Subcutaneous abdominal adipose tissue (tissue), 5 donors: ENCODE measurements around the gene PTER.

ENCODE experiments used
- H3K27ac ChIP-seq: one replicate; pipeline ENCODE4 v1.7.0; 2013; ENCODE audit warnings: low read depth, mild to moderate bottlenecking, inconsistent platforms, low read length, moderate library complexity
- H3K27me3 ChIP-seq, 5 donors: one replicate each; pipeline ENCODE4 v1.7.0; 2013; ENCODE audit warnings: low read length in 5 of 5, inconsistent platforms in 1 of 5; ENCODE audit not compliant: control insufficient read depth in 5 of 5, insufficient read depth in 4 of 5
- H3K36me3 ChIP-seq, 5 donors: one replicate each; pipeline ENCODE4 v1.7.0; 2013; ENCODE audit warnings: low read length in 5 of 5; ENCODE audit not compliant: control insufficient read depth in 5 of 5, insufficient read depth in 5 of 5
- H3K4me1 ChIP-seq, 5 donors: one replicate each; pipeline ENCODE4 v1.7.0; 2013; ENCODE audit warnings: low read length in 5 of 5, mild to moderate bottlenecking in 3 of 5, moderate library complexity in 1 of 5; ENCODE audit not compliant: control insufficient read depth in 5 of 5, insufficient read depth in 5 of 5
- H3K4me3 ChIP-seq, 5 donors: one replicate each; pipeline ENCODE4 v1.7.0; 2013; ENCODE audit warnings: low read length in 5 of 5, low read depth in 1 of 5
- H3K9ac ChIP-seq, 5 donors: one replicate each; pipeline ENCODE4 v1.7.0; 2013; ENCODE audit warnings: low read length in 5 of 5, mild to moderate bottlenecking in 4 of 5, moderate library complexity in 3 of 5
- H3K9me3 ChIP-seq, 5 donors: one replicate each; pipeline ENCODE4 v1.7.0; 2013; ENCODE audit warnings: low read length in 5 of 5; ENCODE audit not compliant: control insufficient read depth in 5 of 5
- donor health status: healthy.
- donor health status: healthy.
- donor health status: healthy.
- donor health status: healthy.
- donor health status: healthy.

PTER gene

GRCh38 chr10:16466001-16466400 is 29.2 kb downstream of the PTER start:
- peaks cover 0 to 3% (median 0%) of the 10 kb centered on the region in 5 donors for H3K36me3 ChIP-seq
- no peak overlapping the region for H3K4me3 ChIP-seq
- H3K9me3 ChIP-seq = no peaks in the 10 kb centered on the region

GRCh38 chr10:16470747-16471146 is 33.9 kb downstream of the PTER start:
- Histone ChIP-seq H3K36me3 (peaks cover 0 to 2% (median 0%) of the 10 kb centered on the region in 5 donors), H3K9ac (no peak overlapping the region), H3K4me3 (no peak overlapping the region), H3K27me3 (no peaks in the 10 kb centered on the region), H3K4me1 (peaks cover 0 to 2% (median 0%) of the 10 kb centered on the region in 5 donors), H3K27ac (no peak overlapping the region), H3K9me3 (no peaks in the 10 kb centered on the region)

More at GRCh38 chr10:16466001-16466400, 29.2 kb downstream of the PTER start:
- H3K9ac ChIP-seq = no peak overlapping the region
- no peaks in the 10 kb centered on the region for H3K27me3 ChIP-seq
- no peak overlapping the region for H3K27ac ChIP-seq
- H3K4me1 ChIP-seq = peaks cover 0 to 2% (median 0%) of the 10 kb centered on the region in 5 donors

- Histone ChIP-seq H3K27ac (no peak overlapping the region), H3K27me3 (no peaks in the 10 kb centered on the region), H3K4me1 (peaks cover 0 to 2% (median 0%) of the 10 kb centered on the region in 5 donors), H3K4me3 (no peak overlapping the region), H3K9ac (no peak overlapping the region), H3K9me3 (no peaks in the 10 kb centered on the region), H3K36me3 (peaks cover 0 to 2% (median 0%) of the 10 kb centered on the region in 5 donors)
These were observed 36.0 kb downstream of the PTER start for GRCh38 chr10:16472828-16473227.

GRCh38 chr10:16477757-16478156 is 40.9 kb downstream of the PTER start:
- H3K9ac ChIP-seq = no peak overlapping the region
- no peaks in the 10 kb centered on the region for H3K27me3 ChIP-seq
- H3K27ac ChIP-seq = no peak overlapping the region
- no peaks in the 10 kb centered on the region for H3K4me1 ChIP-seq
- H3K9me3 ChIP-seq = no peaks in the 10 kb centered on the region
- no peaks in the 10 kb centered on the region for H3K36me3 ChIP-seq
- H3K4me3 ChIP-seq = no peak overlapping the region

DNA sequence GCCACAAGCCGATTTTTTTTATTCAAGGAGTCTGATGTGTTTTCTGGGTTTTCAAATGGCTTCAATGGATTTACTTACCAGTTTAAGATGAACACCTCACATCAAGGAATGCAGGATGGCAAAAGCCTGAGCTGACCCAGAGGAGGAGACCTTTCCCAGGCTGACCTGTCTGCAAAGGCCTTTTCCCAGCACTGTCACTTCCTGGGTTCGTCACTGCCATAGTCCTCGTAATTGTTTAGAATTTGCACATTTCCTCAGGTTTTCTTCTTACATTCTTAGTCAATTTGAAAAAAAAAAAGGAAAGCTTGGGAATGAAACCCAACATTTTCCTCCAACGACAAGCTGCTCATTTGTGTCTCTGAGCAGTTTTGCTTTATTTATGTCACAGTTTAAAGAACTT is 42.0 kb downstream of the PTER start:
- no peaks in the 10 kb centered on the region for H3K9me3 ChIP-seq
- no peaks in the 10 kb centered on the region for H3K36me3 ChIP-seq
- H3K9ac ChIP-seq = no peak overlapping the region
- no peak overlapping the region for H3K4me3 ChIP-seq
- no peaks in the 10 kb centered on the region for H3K4me1 ChIP-seq
- H3K27ac ChIP-seq = no peak overlapping the region
- no peaks in the 10 kb centered on the region for H3K27me3 ChIP-seq

DNA sequence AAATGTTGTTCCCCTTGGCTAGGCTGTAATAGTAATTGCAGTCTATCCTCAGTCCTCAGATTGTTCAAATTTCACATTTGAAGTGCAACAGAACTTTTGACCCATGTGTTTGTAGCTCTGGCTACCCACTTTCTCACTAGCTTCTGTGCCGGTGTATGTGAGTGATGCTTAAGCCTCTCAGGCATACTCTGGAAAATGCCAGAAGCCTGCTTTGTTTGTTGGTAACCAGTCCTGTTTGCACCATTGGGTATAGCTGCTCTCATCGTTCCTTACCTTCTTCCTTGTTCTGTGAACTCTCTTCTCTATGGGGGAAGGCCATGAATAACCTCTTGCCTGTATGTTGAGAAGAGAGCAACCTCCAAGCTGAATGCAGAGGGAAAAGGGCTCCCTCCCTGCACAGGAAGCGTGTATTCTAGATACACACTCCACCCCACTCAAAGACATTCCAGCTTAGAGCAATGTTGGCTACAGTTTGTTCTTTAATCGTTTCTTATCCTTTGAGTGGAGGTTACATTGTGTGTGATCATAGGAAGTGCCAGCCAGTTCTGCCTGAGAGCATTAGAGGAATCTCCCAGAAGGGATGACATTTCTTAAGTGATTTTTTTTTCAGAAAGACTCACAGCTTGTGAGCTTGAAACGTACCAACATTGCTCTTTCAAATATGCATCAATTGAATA is 44.4 kb downstream of the PTER start:
- Histone ChIP-seq H3K36me3 (peaks cover 0 to under 1% (median under 1%) of the 10 kb centered on the region in 5 donors), H3K27ac (no peak overlapping the region), H3K4me3 (no peak overlapping the region), H3K9me3 (no peaks in the 10 kb centered on the region), H3K4me1 (no peaks in the 10 kb centered on the region), H3K27me3 (no peaks in the 10 kb centered on the region), H3K9ac (no peak overlapping the region)

GRCh38 chr10:16483241-16483917 is 46.6 kb downstream of the PTER start:
- no peaks in the 10 kb centered on the region for H3K9me3 ChIP-seq
- no peak overlapping the region for H3K27ac ChIP-seq
- H3K9ac ChIP-seq = no peak overlapping the region
- no peak overlapping the region for H3K4me3 ChIP-seq
- no peaks in the 10 kb centered on the region for H3K4me1 ChIP-seq
- H3K36me3 ChIP-seq = peaks cover 5 to 18% (median 13%) of the 10 kb centered on the region in 5 donors
- H3K27me3 ChIP-seq = no peaks in the 10 kb centered on the region

DNA sequence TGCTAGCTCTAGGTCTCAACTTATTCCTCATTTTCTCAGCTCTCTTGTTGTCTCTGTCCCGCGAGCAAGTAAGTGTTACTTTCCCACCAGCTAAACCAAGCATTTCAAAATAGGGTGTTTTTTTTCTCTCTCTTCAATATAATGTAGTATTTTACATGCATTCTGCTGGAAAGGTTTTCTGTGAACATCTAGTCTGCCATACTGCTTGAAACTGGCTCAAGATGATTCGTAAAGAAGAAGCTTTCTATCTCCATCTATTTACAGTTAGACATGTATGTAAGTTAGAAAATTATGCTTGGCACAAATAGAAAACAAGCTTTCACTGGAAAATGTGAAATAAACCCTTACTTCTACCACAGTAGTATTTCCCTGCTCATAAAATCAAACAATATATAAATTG is 53.7 kb downstream of the PTER start:
- Histone ChIP-seq H3K27me3 (no peaks in the 10 kb centered on the region), H3K9me3 (no peaks in the 10 kb centered on the region), H3K36me3 (peaks cover 21 to 32% (median 23%) of the 10 kb centered on the region in 5 donors), H3K27ac (no peak overlapping the region), H3K4me3 (no peak overlapping the region), H3K4me1 (no peaks in the 10 kb centered on the region), H3K9ac (no peak overlapping the region)

DNA sequence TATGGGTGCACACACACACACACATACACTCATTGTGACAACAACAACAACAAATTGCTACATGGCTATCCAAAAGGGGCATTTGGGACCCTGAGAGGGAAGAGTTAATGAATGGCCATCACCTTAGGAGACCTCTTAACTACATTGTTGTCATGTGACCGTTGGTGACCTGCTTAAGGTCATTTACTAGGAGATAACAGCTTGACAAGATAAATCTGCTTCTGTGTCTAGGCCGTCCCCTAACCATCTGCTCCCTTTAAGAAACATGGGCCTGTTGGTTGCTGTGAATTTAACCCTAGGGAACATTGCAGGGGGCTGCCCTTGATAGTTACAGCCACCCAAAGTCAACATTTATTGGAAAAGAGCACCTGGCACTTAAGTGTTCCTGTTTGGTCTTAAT is 55.1 kb downstream of the PTER start:
- H3K27me3 ChIP-seq = no peaks in the 10 kb centered on the region
- H3K4me1 ChIP-seq = no peaks in the 10 kb centered on the region
- H3K36me3 ChIP-seq = peaks cover 13 to 25% (median 16%) of the 10 kb centered on the region in 5 donors
- H3K27ac ChIP-seq = no peak overlapping the region
- H3K9me3 ChIP-seq = no peaks in the 10 kb centered on the region
- no peak overlapping the region for H3K4me3 ChIP-seq
- H3K9ac ChIP-seq = no peak overlapping the region

DNA sequence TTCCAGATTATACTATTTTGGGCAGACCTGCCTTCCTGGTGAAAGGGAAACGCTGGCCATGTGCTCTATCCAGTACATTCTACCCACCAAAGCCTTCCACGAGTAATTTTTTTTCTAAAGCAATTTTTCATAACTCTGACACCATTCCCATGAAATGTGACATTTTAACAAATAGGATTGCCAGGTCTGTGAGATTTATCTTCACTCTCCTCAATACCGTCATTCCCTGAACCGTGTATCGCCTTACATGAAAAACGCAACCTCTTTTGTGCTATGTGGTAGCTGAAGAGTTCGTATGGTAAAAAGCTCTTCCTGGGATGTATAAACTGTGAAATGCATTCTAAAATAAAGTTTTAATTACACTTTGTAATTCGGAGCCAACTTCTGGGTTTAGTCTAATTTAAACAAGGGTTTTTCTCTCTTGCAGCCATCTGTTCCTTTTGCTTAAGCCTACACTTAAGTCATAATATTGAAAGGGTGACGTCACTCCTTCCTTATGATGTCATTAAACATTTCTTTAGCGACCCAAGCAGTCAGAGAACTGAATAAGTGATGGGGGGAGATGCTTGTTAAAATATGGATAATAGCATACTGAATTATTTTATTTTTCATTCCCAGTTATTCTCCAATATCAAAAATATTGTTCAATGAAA is 57.2 kb downstream of the PTER start:
- no peak overlapping the region for H3K4me3 ChIP-seq
- no peaks in the 10 kb centered on the region for H3K27me3 ChIP-seq
- peaks cover 3 to 21% (median 12%) of the 10 kb centered on the region in 5 donors for H3K36me3 ChIP-seq
- H3K4me1 ChIP-seq = no peaks in the 10 kb centered on the region
- no peak overlapping the region for H3K9ac ChIP-seq
- no peaks in the 10 kb centered on the region for H3K9me3 ChIP-seq
- no peak overlapping the region for H3K27ac ChIP-seq
